GM12878 (cell line): ENCODE data around the gene TECR. TPM values are rescaled to one million over a fixed set of nuclear protein-coding genes. Genes with fewer than 3 reads are reported as not detected.
A peak's percentile ranks its signal among the peaks of the same experiment; 100 is the strongest.

ENCODE experiments used
- CHD1 ChIP-seq: IDR thresholded peaks from 2 replicates; pipeline ENCODE4 v1.6.1; 2012; ENCODE audit warnings: low read depth, low read length, improper control_type of control experiment
- EED ChIP-seq: sonication (generic); IDR thresholded peaks from 2 replicates; pipeline ENCODE4 v1.6.1; 2016; ENCODE audit warnings: antibody characterized with exemption, low read depth
- ETV6 ChIP-seq, 2 experiments: fragments of 450-650 bp in 1 of 2; IDR thresholded peaks in 1 of 2; conservative IDR thresholded peaks in 1 of 2; 2 replicates each; pipeline ENCODE4 v1.6.1; 2014; ENCODE audit warnings: antibody characterized with exemption in 1 of 2, borderline replicate concordance in 1 of 2, low read depth in 1 of 2, mild to moderate bottlenecking in 1 of 2, moderate library complexity in 1 of 2
- FOS ChIP-seq: IDR thresholded peaks from 3 replicates; pipeline ENCODE4 v1.6.1; 2011; ENCODE audit warnings: borderline replicate concordance; ENCODE audit not compliant: insufficient read length; ENCODE audit errors: extremely low read depth
- FOXK2 ChIP-seq: fragments of 450-650 bp; IDR thresholded peaks from 2 replicates; pipeline ENCODE4 v1.6.1; 2017; ENCODE audit warnings: mild to moderate bottlenecking, moderate library complexity
- HCFC1 ChIP-seq: fragments of 150-350 bp; IDR thresholded peaks from 2 replicates; pipeline ENCODE4 v1.6.1; 2014; ENCODE audit warnings: low read length
- LARP7 ChIP-seq: fragments of 450-650 bp; IDR thresholded peaks from 2 replicates; pipeline ENCODE4 v1.6.1; 2017; ENCODE audit warnings: mild to moderate bottlenecking
- MXI1 ChIP-seq: fragments of 150-350 bp; IDR thresholded peaks from 2 replicates; pipeline ENCODE4 v1.6.1; 2011; ENCODE audit warnings: low read depth, mild to moderate bottlenecking, inconsistent platforms, low read length, improper control_type of control experiment
- NFXL1 ChIP-seq: fragments of 450-650 bp; IDR thresholded peaks from 2 replicates; pipeline ENCODE4 v1.6.1; 2017; ENCODE audit warnings: antibody characterized with exemption, mild to moderate bottlenecking, borderline replicate concordance
- PAX8 ChIP-seq: fragments of 450-650 bp; IDR thresholded peaks from 2 replicates; pipeline ENCODE4 v1.6.1; 2017; ENCODE audit warnings: mild to moderate bottlenecking, moderate library complexity
- SIN3A ChIP-seq: IDR thresholded peaks from 2 replicates; pipeline ENCODE4 v1.6.1; 2012; ENCODE audit warnings: low read depth, low read length, improper control_type of control experiment
- SMAD1 ChIP-seq: fragments of 450-650 bp; IDR thresholded peaks from 2 replicates; pipeline ENCODE4 v1.6.1; 2018; ENCODE audit warnings: mild to moderate bottlenecking, low read depth; ENCODE audit not compliant: partially characterized antibody
- SMARCA5 ChIP-seq: fragments of 450-650 bp; IDR thresholded peaks from 2 replicates; pipeline ENCODE4 v1.6.1; 2017; ENCODE audit warnings: mild to moderate bottlenecking
- SPI1 ChIP-seq: IDR thresholded peaks from 2 replicates; pipeline ENCODE4 v1.6.1; 2011; ENCODE audit warnings: low read depth, mild to moderate bottlenecking, low read length, moderate library complexity, borderline replicate concordance; ENCODE audit not compliant: insufficient read depth
- SREBF2 ChIP-seq: IDR thresholded peaks from 2 replicates; pipeline ENCODE4 v1.6.1; 2012; ENCODE audit warnings: mild to moderate bottlenecking, low read length
- TAF1 ChIP-seq: IDR thresholded peaks from 2 replicates; pipeline ENCODE4 v1.6.1; 2011; ENCODE audit warnings: mild to moderate bottlenecking, low read depth, low read length, borderline replicate concordance
- ZNF384 ChIP-seq: IDR thresholded peaks from 2 replicates; pipeline ENCODE4 v1.6.1; 2012; ENCODE audit warnings: low read depth, mild to moderate bottlenecking, low read length, improper control_type of control experiment, borderline replicate concordance
- ZSCAN29 ChIP-seq: fragments of 450-650 bp; IDR thresholded peaks from 2 replicates; pipeline ENCODE4 v1.6.1; 2017; ENCODE audit warnings: mild to moderate bottlenecking, moderate library complexity
- polyA plus RNA-seq, 11 experiments: library from polyadenylated mRNA; depleted of rRNA in 4 of 11; unstranded in 6 of 11; stranded (reverse) in 5 of 11; fragments of >200 nt; fragmentation: Nextera tagmentation in 4 of 11; fragmentation: Illumina TruSeq in 1 of 11; extraction: Ambion mirVana in 4 of 11; extraction: Trizol in 1 of 11; gene quantifications; 1 replicate in 1 of 11; 2 replicates in 10 of 11; pipeline versions ENCODE4 v1.2.1 to v1.2.3, GENCODE V29; 2011 to 2016; ENCODE audit warnings: inconsistent platforms in 2 of 11, missing spikeins in 2 of 11, low read depth in 1 of 11
- total RNA-seq, 4 experiments: library from RNA; depleted of rRNA in 3 of 4; stranded (reverse); fragments of >200 nt in 3 of 4; fragmentation: Illumina TruSeq in 1 of 4; extraction: Trizol in 1 of 4; gene quantifications; 2 replicates each; pipeline versions ENCODE4 v1.2.1 to v1.2.3, GENCODE V29; 2013 to 2021
- TF ChIP-seq, protein P1 (sequence below): IDR thresholded peaks from 2 replicates; pipeline ENCODE4 v1.6.1; 2012; ENCODE audit warnings: low read depth, low read length, improper control_type of control experiment
- TF ChIP-seq, protein P2 (sequence below): IDR thresholded peaks from 2 replicates; pipeline ENCODE4 v1.6.1; 2011; ENCODE audit warnings: borderline replicate concordance, low read depth, mild to moderate bottlenecking, moderate library complexity, mixed read lengths, low read length; ENCODE audit not compliant: insufficient read depth; ENCODE audit errors: extremely low read length
- TF ChIP-seq, protein P3 (sequence below): IDR thresholded peaks from 2 replicates; pipeline ENCODE4 v1.6.1; 2012; ENCODE audit warnings: improper control_type of control experiment, low read depth, low read length; ENCODE audit not compliant: insufficient replicate concordance
- TF ChIP-seq, protein P4 (sequence below): fragments of 150-350 bp; IDR thresholded peaks from 2 replicates; pipeline ENCODE4 v1.6.1; 2014; ENCODE audit warnings: mild to moderate bottlenecking, low read depth, low read length

TECR gene
- total and polyA plus RNA-seq, 10 of the 15 experiments (the other 5 are each of a cell fraction or from before 2014, with no cell fraction given) = 9.6 to 157 (median 64.2) TPM

DNA sequence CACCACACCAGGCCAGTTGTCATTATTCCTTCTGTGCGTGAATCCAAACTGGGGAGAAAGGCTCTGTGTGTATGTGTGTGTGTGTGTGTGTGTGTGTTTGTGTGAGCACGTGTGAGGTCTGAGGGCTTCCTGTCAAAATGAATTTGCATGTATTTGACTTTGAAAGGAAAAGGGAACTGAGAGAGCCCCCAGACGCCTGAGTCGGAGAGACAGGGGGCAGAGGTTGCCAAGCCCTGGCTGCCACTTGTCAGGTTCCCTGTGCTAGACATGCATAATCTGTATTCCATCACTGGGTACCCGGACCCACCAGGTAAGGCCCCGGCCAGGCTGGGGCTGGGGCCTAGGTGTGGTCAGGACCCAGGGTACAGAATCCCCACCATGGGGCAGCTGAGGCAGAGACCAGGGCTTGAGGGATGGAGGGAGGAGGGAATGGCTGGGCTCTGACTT, 53.5 kb downstream of the TECR start, which contains the start of gene CLEC17A (continued):
- TF ChIP-seq SPI1 (peak; percentile 97), EED (peak; percentile 70; the same call in 1 of the 2 replicates), LARP7 (peak; percentile 83), SIN3A (peak; percentile 73; the same call in 1 of the 2 replicates), FOS (no peak), SREBF2 (no peak), NFXL1 (no peak), CHD1 (no peak), PAX8 (no peak), ZNF384 (no peak), ZSCAN29 (no peak), ETV6 (conservative IDR thresholded peaks at IDR 0.05 in 1 of 2, IDR thresholded peaks at IDR 0.05 in 1 of 2; ENCODE audit: borderline replicate concordance in 1 of 2, low read depth in 1 of 2) (peak in 1 of 2 experiments; percentile 58; a peak in 1 of 4 replicates), MXI1 (peak; percentile 90), SMARCA5 (peak; percentile 86; the same call in 1 of the 2 replicates), HCFC1 (0 out of 2 replicates have a peak, but pooled peaks have one; percentile 18), SMAD1 (peak; percentile 83), TAF1 (peak; percentile 94), FOXK2 (no peak; the same call in 1 of the 2 replicates)
- TF ChIP-seq, protein P1, sequence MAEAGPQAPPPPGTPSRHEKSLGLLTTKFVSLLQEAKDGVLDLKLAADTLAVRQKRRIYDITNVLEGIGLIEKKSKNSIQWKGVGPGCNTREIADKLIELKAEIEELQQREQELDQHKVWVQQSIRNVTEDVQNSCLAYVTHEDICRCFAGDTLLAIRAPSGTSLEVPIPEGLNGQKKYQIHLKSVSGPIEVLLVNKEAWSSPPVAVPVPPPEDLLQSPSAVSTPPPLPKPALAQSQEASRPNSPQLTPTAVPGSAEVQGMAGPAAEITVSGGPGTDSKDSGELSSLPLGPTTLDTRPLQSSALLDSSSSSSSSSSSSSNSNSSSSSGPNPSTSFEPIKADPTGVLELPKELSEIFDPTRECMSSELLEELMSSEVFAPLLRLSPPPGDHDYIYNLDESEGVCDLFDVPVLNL = no peak
- TF ChIP-seq, protein P2, sequence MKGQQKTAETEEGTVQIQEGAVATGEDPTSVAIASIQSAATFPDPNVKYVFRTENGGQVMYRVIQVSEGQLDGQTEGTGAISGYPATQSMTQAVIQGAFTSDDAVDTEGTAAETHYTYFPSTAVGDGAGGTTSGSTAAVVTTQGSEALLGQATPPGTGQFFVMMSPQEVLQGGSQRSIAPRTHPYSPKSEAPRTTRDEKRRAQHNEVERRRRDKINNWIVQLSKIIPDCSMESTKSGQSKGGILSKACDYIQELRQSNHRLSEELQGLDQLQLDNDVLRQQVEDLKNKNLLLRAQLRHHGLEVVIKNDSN = no peak
- TF ChIP-seq, protein P3, sequence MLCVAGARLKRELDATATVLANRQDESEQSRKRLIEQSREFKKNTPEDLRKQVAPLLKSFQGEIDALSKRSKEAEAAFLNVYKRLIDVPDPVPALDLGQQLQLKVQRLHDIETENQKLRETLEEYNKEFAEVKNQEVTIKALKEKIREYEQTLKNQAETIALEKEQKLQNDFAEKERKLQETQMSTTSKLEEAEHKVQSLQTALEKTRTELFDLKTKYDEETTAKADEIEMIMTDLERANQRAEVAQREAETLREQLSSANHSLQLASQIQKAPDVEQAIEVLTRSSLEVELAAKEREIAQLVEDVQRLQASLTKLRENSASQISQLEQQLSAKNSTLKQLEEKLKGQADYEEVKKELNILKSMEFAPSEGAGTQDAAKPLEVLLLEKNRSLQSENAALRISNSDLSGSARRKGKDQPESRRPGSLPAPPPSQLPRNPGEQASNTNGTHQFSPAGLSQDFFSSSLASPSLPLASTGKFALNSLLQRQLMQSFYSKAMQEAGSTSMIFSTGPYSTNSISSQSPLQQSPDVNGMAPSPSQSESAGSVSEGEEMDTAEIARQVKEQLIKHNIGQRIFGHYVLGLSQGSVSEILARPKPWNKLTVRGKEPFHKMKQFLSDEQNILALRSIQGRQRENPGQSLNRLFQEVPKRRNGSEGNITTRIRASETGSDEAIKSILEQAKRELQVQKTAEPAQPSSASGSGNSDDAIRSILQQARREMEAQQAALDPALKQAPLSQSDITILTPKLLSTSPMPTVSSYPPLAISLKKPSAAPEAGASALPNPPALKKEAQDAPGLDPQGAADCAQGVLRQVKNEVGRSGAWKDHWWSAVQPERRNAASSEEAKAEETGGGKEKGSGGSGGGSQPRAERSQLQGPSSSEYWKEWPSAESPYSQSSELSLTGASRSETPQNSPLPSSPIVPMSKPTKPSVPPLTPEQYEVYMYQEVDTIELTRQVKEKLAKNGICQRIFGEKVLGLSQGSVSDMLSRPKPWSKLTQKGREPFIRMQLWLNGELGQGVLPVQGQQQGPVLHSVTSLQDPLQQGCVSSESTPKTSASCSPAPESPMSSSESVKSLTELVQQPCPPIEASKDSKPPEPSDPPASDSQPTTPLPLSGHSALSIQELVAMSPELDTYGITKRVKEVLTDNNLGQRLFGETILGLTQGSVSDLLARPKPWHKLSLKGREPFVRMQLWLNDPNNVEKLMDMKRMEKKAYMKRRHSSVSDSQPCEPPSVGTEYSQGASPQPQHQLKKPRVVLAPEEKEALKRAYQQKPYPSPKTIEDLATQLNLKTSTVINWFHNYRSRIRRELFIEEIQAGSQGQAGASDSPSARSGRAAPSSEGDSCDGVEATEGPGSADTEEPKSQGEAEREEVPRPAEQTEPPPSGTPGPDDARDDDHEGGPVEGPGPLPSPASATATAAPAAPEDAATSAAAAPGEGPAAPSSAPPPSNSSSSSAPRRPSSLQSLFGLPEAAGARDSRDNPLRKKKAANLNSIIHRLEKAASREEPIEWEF = no peak
- TF ChIP-seq, protein P4, sequence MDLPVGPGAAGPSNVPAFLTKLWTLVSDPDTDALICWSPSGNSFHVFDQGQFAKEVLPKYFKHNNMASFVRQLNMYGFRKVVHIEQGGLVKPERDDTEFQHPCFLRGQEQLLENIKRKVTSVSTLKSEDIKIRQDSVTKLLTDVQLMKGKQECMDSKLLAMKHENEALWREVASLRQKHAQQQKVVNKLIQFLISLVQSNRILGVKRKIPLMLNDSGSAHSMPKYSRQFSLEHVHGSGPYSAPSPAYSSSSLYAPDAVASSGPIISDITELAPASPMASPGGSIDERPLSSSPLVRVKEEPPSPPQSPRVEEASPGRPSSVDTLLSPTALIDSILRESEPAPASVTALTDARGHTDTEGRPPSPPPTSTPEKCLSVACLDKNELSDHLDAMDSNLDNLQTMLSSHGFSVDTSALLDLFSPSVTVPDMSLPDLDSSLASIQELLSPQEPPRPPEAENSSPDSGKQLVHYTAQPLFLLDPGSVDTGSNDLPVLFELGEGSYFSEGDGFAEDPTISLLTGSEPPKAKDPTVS = no peak
